Fibroblast of mammary gland (primary cell): ENCODE measurements around the gene C4orf36.

ENCODE experiments used
- DNase-seq: peaks from one replicate; pipeline ENCODE4 v3.0.0-alpha.2; 2010; ENCODE audit warnings: low read depth
- H3K4me3 ChIP-seq: 2 replicates; pipeline ENCODE4 v1.5.1; 2011; ENCODE audit warnings: low read depth, mild to moderate bottlenecking, low read length, moderate library complexity; ENCODE audit not compliant: control insufficient read depth
- CTCF ChIP-seq: conservative IDR thresholded peaks from 2 replicates; pipeline ENCODE4 v1.5.1; 2011; ENCODE audit warnings: low read depth, low read length, inconsistent platforms; ENCODE audit not compliant: control insufficient read depth, insufficient read depth

C4orf36 gene, protein sequence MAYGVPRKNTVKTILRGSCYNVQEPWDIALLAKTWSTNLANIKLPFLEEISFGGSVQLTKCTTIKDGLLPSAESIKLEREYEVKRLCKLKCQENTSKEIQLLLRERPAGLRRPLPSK

DNA sequence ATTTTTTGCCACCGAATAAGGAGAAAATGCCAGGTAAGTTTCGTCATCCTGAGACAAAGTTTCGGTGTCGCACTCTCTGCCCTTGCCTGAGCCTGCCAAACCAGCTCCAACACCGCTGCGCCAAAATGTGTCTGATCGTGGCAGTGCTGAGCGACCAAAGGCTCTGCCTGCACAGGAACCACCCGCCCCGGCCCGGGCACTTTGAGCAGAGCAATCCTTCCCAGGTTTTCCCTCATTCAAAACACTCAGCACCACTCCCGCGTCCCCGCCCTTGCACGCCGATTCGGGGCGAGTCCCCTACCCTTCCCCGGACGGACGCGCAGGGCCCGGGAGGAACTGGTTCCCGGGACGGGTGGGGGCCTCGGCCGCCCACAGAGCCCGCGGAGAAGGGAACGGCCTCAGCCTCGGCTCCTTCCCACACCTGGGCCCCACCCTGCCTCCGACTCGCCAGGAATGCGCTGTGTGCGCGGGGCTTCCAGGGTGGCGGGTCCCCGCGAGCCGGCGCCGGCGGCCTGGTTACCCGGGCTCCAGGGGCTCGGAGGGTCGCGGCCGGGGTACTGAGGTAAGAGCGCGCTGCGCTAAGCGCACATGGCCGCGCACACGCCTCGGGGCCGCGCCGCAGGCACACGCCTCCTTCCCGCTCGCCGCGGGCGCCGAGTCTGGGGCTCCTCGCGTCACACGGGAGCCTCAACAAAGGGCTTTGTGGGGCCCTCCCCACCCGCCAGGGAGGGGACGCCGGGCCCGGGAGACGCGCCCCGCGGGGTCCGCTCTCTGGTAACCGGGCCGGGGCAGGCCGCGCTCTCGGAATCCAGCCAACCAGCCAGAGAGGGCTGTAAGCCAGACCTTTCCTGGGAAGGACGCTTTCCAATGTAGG, at the start of gene C4orf36:
C4orf36 (minus strand) TSS at position 661 of the 874 bp plus-strand sequence. CDS start 902 bp downstream, outside the sequence.
- peak; percentile 40 for DNase-seq
- no peak for TF ChIP-seq CTCF
- H3K4me3 ChIP-seq: peak within 1 kb of the TSS; percentile 66

DNA sequence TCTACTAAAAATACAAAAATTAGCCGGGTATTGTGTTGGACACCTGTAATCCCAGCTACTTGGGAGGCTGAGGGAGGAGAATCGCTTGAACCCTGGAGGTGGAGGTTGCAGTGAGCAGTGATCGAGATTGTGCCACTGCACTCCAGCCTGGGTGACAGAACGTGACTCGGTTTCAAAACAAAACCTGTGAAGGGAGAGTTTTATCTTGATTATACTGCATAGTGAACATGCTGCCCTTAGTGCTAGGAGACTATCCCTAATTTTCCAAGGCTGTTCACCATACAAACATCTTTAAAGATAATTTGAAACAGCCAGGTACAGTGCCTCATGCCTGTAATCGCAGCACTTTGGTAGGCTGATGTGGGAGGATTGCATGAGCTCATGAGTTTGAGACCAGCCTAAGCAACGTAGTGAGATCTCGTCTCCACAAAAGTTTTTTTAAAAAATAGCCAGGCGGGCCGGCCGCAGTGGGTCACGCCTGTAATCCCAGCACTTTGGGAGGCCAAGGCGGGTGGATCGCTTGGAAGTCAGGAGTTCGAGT, 48.8 kb upstream of the C4orf36 start:
- TF ChIP-seq CTCF: no peak
- DNase-seq: no peak

GRCh38 chr4:86939729-86940575, 47.7 kb upstream of the C4orf36 start:
- TF ChIP-seq CTCF: no peak
- DNase-seq: peak; percentile 59
- H3K4me3 ChIP-seq: no peak overlapping the region

More for the DNA sequence above, 48.8 kb upstream of the C4orf36 start:
- no peak overlapping the region for H3K4me3 ChIP-seq

DNA sequence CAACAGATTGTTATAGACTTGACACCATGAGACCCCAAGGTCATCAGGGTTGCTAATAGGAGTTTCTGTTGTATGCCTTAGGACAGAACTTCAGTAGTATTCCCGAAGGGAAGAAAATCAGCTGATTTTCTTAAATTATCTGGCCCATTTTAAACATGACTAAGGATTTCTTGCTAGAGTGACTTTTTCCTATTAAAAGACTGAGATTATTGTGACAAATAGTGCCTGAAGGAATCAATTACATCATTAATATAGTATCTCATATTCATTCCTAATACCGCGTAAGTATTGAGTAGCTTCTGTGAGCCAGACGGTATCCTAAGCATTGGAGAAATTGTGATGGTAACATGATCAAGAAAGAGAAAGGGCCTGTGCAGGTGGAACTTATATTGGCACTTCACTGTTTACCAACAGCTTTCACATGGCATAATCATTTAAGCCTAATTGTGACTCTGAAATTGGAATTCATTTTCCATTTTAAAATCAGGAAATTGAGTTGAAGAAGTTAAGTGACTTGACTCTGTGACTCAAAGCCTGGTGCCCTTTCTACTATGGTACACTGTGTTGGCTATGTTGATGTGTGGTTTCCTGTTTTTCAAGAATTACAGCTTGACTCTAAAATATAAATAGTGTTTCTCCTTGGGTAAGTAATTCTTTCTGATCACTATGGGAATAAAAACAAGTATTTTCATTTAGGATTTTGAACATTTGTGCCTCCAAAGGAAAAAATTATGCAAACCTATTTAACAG, 46.7 kb upstream of the C4orf36 start:
- no peak overlapping the region for H3K4me3 ChIP-seq

GRCh38 chr4:86935853-86936733, 43.9 kb upstream of the C4orf36 start:
- peak overlapping the region; percentile 84 for H3K4me3 ChIP-seq
- DNase-seq: peak; percentile 70
- TF ChIP-seq CTCF: no peak

More for the DNA sequence above, 46.7 kb upstream of the C4orf36 start:
- DNase-seq: peak; percentile 26
- no peak for TF ChIP-seq CTCF

- no peak for DNase-seq
- peak overlapping the region; percentile 84 for H3K4me3 ChIP-seq
- no peak for TF ChIP-seq CTCF
Measured at GRCh38 chr4:86935566-86935852, 43.3 kb upstream of the C4orf36 start.
